Upper lobe of left lung (tissue), 6 donors: ENCODE results near the gene MID1. TPM values are rescaled to one million over a fixed set of nuclear protein-coding genes. Genes with fewer than 3 reads are reported as not detected.

Experiments used
- ATAC-seq, 2 donors: fragments of 200-7000 bp; cut with Tn5 transposase; one replicate each; pipeline ENCODE4 v1.9.1; 2022; ENCODE audit warnings: mild to moderate bottlenecking in 2 of 2, moderate library complexity in 2 of 2; ENCODE audit not compliant: low FRiP score in 2 of 2
- DNase-seq, 2 donors: peaks; one replicate each; pipeline ENCODE4 v3.0.0-alpha.2; 2019 to 2020
- H3K27ac ChIP-seq, 4 donors: fragments of 200-600 bp; sonication (generic); one replicate each; pipeline ENCODE4 v1.5.1; 2016 to 2019
- H3K27me3 ChIP-seq, 4 donors: fragments of 200-600 bp; sonication (generic); one replicate each; pipeline ENCODE4 v1.5.1; 2017 to 2019
- H3K36me3 ChIP-seq, 4 donors: fragments of 200-600 bp; sonication (generic); one replicate each; pipeline ENCODE4 v1.5.1; 2016 to 2019
- H3K4me1 ChIP-seq, 4 donors: fragments of 200-600 bp; sonication (generic); one replicate each; pipeline ENCODE4 v1.5.1; 2018 to 2019
- H3K4me3 ChIP-seq, 4 donors: fragments of 200-600 bp; sonication (generic); one replicate each; pipeline ENCODE4 v1.5.1; 2017 to 2019; ENCODE audit warnings: mild to moderate bottlenecking in 2 of 4, moderate library complexity in 1 of 4
- H3K9me3 ChIP-seq, 4 donors: fragments of 200-600 bp; sonication (generic); one replicate each; pipeline ENCODE4 v1.5.1; 2018 to 2019
- EP300 ChIP-seq, 4 donors: sonication (generic); formaldehyde crosslinking; IDR thresholded peaks; one replicate each; pipeline ENCODE4 v1.5.1; 2017; ENCODE audit warnings: antibody characterized with exemption in 4 of 4, control low read depth in 2 of 4
- POLR2A ChIP-seq, 4 donors: fragments of 450-650 bp; IDR thresholded peaks; one replicate each; pipeline ENCODE4 v1.5.1; 2016 to 2017; ENCODE audit warnings: antibody characterized with exemption in 4 of 4, mild to moderate bottlenecking in 2 of 4
- POLR2AphosphoS5 ChIP-seq, 2 donors: sonication (generic); formaldehyde crosslinking; IDR thresholded peaks; one replicate each; pipeline ENCODE4 v1.5.1; 2017; ENCODE audit warnings: antibody characterized with exemption in 2 of 2
- WGBS, 2 donors: methylation state at CpG; one replicate each; pipeline ENCODE4 v1.1.5; 2017 to 2018; 5-methylcytosine and 5-hydroxymethylcytosine counted together
- total RNA-seq, 6 donors: library from RNA; depleted of rRNA in 4 of 6; stranded (reverse); fragments of >200 nt in 4 of 6; gene quantifications; one replicate each; pipeline versions ENCODE4 v1.1.0 to v1.2.1, GENCODE V29; 2016 to 2021
- TF ChIP-seq, protein P1 (sequence below), 6 experiments: fragments of 450-650 bp in 4 of 6; fragments of 200-600 bp in 2 of 6; sonication (generic) in 2 of 6; IDR thresholded peaks; one replicate each; pipeline ENCODE4 v1.5.1; 2016 to 2019; ENCODE audit warnings: antibody characterized with exemption in 6 of 6
- donor health status: DM: no; HTN: no; CAD: no; lungs with moderate emphysema.
- donor health status: DM: no; HTN: yes; CAD: no; lungs with severe emphysema.

The MID1 gene
- total RNA-seq, 6 donors from 2014 or later = 17.2 to 36.7 (median 25.6) TPM

DNA sequence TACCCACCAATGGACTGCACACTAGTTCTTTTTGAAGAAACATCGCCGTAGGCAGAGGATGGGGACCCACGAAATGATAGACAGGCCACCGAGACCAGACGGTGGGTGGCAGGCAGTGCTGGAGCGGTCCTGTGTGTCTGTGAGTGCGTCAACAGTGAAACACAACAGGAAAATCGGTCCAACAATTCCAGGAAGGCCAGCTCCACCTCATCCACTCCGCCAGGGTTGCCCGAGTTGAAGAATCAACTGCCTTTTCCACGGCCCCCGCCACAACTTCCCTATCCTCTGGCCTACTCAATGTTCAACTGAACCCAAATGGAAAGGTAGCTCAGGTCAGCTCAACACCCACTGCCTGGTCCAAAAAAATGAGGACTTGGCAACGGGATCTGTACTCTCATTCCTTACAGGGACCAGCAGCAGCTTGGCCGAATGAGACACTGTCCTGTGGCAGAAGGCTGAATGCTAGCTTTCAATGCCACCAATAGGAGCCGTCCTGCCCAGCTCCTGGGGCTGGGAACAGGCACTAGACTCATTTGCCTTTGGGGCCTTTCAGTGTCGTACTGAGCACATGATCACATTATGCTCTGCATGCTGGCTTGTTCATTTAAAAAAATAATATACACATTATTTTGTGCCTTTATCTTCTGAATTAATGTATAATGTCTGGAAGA is 43.5 kb downstream of the MID1 start:
- ATAC-seq (peak in 1 of 2 donors; percentile 15), DNase-seq (peak in 1 of 2 donors; percentile 2)
- TF ChIP-seq, protein P1, sequence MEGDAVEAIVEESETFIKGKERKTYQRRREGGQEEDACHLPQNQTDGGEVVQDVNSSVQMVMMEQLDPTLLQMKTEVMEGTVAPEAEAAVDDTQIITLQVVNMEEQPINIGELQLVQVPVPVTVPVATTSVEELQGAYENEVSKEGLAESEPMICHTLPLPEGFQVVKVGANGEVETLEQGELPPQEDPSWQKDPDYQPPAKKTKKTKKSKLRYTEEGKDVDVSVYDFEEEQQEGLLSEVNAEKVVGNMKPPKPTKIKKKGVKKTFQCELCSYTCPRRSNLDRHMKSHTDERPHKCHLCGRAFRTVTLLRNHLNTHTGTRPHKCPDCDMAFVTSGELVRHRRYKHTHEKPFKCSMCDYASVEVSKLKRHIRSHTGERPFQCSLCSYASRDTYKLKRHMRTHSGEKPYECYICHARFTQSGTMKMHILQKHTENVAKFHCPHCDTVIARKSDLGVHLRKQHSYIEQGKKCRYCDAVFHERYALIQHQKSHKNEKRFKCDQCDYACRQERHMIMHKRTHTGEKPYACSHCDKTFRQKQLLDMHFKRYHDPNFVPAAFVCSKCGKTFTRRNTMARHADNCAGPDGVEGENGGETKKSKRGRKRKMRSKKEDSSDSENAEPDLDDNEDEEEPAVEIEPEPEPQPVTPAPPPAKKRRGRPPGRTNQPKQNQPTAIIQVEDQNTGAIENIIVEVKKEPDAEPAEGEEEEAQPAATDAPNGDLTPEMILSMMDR (IDR thresholded peaks at IDR 0.05) = no peak
- peak in 1 of 2 donors; percentile 31 for TF ChIP-seq POLR2AphosphoS5 (IDR thresholded peaks at IDR 0.05)
- TF ChIP-seq EP300 (IDR thresholded peaks at IDR 0.05) = no peak
- TF ChIP-seq POLR2A (IDR thresholded peaks at IDR 0.05) = no peak
- H3K27ac ChIP-seq = peak overlapping the region; percentile 56 to 77 (median 62)
- H3K9me3 ChIP-seq = no peaks in the 10 kb centered on the region
- no peaks in the 10 kb centered on the region for H3K27me3 ChIP-seq
- WGBS, 2 donors = 74 to 80% methylated on average over 12 to 16 of the region's 16 CpGs
- H3K36me3 ChIP-seq = no peaks in the 10 kb centered on the region
- peak overlapping the region in 2 of 4 donors; percentile 5 to 23 for H3K4me3 ChIP-seq
- peaks cover 0 to 8% (median 5%) of the 10 kb centered on the region in 4 donors for H3K4me1 ChIP-seq

- Histone ChIP-seq H3K4me1 (peaks cover 0 to 8% (median 5%) of the 10 kb centered on the region in 4 donors), H3K27ac (peak overlapping the region in 2 of 4 donors; percentile 67 to 77), H3K9me3 (no peaks in the 10 kb centered on the region), H3K36me3 (no peaks in the 10 kb centered on the region), H3K4me3 (peak overlapping the region in 2 of 4 donors; percentile 5 to 23), H3K27me3 (no peaks in the 10 kb centered on the region)
- WGBS, 2 donors = 54 to 63% methylated on average over 4 of the region's 4 CpGs
- DNase-seq (no peak), ATAC-seq (no peak)
- TF ChIP-seq, protein P1 (IDR thresholded peaks at IDR 0.05) = no peak
- TF ChIP-seq POLR2AphosphoS5 (IDR thresholded peaks at IDR 0.05) (no peak), POLR2A (IDR thresholded peaks at IDR 0.05) (no peak), EP300 (IDR thresholded peaks at IDR 0.05) (no peak)
Measured at GRCh38 chrX:10576186-10576585, 44.2 kb downstream of the MID1 start.

GRCh38 chrX:10574663-10575062 is 45.7 kb downstream of the MID1 start:
- H3K27ac ChIP-seq = peak overlapping the region in 2 of 4 donors; percentile 54 to 77
- WGBS, 2 donors = 43 to 69% methylated on average over 3 to 4 of the region's 4 CpGs

DNA sequence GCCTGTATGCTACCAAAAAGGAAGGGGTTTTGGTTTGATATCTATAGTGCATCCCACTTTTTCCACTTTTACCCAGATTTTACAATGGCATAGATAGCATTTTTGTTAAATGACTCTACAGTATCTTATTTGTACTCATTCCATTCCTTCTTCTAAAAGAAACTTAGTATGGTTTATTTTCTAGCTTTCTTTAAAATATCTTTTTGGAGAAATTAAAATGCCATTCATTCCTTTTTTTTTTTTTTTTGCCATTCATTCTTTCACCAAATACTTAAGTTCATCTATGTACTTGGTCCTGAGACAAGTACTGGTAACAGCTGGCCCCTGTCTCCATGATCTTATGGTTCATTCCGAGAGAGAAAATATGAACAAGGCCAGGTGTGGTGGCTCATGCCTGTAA is 49.1 kb downstream of the MID1 start:
- H3K36me3 ChIP-seq = peaks cover 0 to 3% (median 0%) of the 10 kb centered on the region in 4 donors
- H3K27me3 ChIP-seq = no peaks in the 10 kb centered on the region
- H3K27ac ChIP-seq = no peak overlapping the region
- DNase-seq (no peak), ATAC-seq (no peak)
- no peaks in the 10 kb centered on the region for H3K9me3 ChIP-seq
- 75 to 86% methylated on average over 1 of the region's 1 CpG for WGBS, 2 donors
- TF ChIP-seq POLR2AphosphoS5 (IDR thresholded peaks at IDR 0.05) (no peak), POLR2A (IDR thresholded peaks at IDR 0.05) (no peak), EP300 (IDR thresholded peaks at IDR 0.05) (no peak)
- TF ChIP-seq, protein P1 (IDR thresholded peaks at IDR 0.05) = no peak
- H3K4me3 ChIP-seq = no peak overlapping the region
- no peaks in the 10 kb centered on the region for H3K4me1 ChIP-seq

More at GRCh38 chrX:10574663-10575062, 45.7 kb downstream of the MID1 start:
- ATAC-seq (no peak), DNase-seq (no peak)
- Histone ChIP-seq H3K9me3 (no peaks in the 10 kb centered on the region), H3K27me3 (no peaks in the 10 kb centered on the region), H3K36me3 (no peaks in the 10 kb centered on the region), H3K4me3 (no peak overlapping the region), H3K4me1 (peaks cover 0 to 8% (median 5%) of the 10 kb centered on the region in 4 donors)
- TF ChIP-seq POLR2AphosphoS5 (IDR thresholded peaks at IDR 0.05) = no peak
- no peak for TF ChIP-seq EP300 (IDR thresholded peaks at IDR 0.05)
- no peak for TF ChIP-seq POLR2A (IDR thresholded peaks at IDR 0.05)
- TF ChIP-seq, protein P1 (IDR thresholded peaks at IDR 0.05) = no peak
